Kidney tubule cell (primary cell): ENCODE measurements around the gene CYP2D6.
"Not testable (repeated sequence)": the region's sequence is repeated elsewhere in the genome, so short reads cannot be mapped to it uniquely, and the experiment has no call there.

Experiments used
- DNase-seq: peaks from one replicate; pipeline ENCODE4 v3.0.0-alpha.2; 2018; ENCODE audit warnings: low spot score

Gene CYP2D6

GRCh38 chr22:42158456-42159132 is 28.0 kb upstream of the CYP2D6 start:
- no peak for DNase-seq

- DNase-seq: no peak
Observed at GRCh38 chr22:42156598-42156997, 26.0 kb upstream of the CYP2D6 start.

DNA sequence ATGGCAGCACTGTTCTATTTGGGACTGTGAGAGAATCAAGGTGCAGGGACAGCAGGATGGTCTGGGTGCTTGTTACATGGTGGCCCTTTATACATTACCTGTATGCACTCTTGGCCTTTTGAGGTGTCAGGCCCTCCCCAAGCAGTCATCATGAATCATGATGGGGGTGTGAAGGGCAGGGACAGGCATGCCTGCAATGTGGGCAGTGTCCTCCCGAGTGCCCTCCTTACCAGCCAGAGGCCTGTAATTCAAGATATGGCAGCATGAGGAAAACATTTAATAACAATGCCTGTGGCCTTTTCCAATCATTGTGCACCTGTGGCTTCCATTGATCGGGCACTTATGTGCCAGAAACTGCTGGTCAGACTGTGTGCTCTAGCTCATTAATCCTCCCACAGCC is 25.5 kb upstream of the CYP2D6 start:
- peak; percentile 48 for DNase-seq

- no peak for DNase-seq
Observed at GRCh38 chr22:42155053-42155543, 24.5 kb upstream of the CYP2D6 start.

DNA sequence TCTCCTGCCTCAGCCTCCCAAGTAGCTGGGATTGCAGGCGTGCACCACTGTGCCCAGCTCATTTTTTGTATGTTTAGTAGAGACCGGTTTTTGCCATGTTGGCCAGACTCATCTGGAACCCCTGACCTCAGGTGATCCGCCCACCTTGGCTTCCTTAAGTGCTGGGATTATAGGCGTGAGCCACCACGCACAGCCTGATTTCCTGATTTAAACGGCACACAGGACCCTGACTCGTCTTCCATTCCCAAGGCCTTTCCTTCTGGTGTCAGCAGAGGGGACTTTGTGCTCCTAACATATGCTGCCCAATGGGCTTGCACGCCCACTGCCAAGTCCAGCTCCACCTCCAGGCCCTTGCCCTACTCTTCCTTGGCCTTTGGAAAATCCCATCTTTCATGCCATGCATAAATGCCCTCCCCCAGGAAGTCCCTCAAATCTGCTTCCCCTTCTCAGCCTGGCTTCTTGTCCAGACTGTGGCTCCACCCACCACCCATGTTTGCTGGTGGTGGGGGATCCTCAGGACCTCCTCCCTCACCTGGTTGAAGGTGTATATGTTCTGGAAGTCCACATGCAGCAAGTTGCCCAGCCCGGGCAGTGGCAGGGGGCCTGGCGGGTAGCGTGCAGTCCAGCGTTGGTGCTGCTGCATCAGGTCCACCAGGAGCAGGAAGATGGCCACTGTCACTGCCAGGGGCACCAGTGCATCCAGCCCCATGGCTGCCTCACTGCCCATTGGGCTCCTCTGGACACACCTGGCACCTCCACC is 23.9 kb upstream of the CYP2D6 start:
- no peak for DNase-seq

- DNase-seq: no peak
Observed at GRCh38 chr22:42152661-42153270, 22.2 kb upstream of the CYP2D6 start.

DNA sequence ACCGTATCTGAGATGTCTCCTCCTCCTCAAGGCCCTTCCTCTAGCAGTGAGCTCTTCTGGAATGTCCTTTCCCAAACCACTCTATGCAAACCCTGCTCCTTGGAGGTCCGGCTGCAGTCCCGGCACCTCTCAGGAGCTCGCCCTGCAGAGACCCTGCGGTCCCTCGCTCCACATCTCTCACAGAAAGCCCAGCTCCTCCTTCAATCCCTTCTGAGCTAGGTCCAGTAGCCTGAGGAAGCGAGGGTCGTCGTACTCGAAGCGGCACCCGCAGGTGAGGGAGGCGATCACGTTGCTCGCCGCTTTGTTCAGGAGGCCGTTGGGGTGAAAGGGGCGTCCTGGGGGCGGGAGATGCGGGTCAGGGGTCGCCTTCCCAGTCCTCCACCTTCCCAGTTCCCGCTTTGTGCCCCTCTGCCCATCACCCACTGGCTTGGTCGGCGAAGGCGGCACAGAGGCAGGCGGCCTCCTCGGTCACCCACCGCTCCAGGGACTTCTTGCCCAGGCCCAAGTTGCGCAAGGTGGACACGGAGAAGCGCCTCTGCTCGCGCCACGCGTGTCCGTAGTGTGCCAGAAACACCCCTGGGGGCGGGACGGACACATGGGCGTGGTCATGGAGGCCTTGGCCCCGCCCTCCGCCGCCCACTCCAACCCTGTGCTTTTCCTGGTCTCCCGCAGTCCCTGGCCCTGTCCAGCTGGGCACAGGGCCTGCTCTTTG is 21.5 kb upstream of the CYP2D6 start:
- DNase-seq: no peak

GRCh38 chr22:42150727-42151590 is 20.3 kb upstream of the CYP2D6 start:
- no peak for DNase-seq

DNA sequence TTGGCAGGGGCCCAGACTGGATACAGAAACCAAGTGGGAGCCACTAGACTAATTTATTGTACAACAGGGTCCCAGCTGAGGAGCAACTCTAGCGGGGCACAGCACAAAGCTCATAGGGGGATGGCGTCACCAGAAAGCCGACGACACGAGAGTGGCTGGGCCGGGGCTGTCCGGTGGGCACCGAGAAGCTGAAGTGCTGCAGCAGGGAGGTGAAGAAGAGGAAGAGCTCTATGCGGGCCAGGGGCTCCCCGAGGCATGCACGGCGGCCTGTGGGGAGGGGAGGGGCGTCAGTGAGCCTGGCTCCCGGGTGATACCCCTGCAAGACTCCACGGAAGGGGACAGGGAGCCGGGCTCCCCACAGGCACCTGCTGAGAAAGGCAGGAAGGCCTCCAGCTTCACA is 19.2 kb upstream of the CYP2D6 start:
- DNase-seq: not testable (repeated sequence)

- DNase-seq: no peak
Observed at GRCh38 chr22:42145175-42145574, 14.6 kb upstream of the CYP2D6 start.

DNA sequence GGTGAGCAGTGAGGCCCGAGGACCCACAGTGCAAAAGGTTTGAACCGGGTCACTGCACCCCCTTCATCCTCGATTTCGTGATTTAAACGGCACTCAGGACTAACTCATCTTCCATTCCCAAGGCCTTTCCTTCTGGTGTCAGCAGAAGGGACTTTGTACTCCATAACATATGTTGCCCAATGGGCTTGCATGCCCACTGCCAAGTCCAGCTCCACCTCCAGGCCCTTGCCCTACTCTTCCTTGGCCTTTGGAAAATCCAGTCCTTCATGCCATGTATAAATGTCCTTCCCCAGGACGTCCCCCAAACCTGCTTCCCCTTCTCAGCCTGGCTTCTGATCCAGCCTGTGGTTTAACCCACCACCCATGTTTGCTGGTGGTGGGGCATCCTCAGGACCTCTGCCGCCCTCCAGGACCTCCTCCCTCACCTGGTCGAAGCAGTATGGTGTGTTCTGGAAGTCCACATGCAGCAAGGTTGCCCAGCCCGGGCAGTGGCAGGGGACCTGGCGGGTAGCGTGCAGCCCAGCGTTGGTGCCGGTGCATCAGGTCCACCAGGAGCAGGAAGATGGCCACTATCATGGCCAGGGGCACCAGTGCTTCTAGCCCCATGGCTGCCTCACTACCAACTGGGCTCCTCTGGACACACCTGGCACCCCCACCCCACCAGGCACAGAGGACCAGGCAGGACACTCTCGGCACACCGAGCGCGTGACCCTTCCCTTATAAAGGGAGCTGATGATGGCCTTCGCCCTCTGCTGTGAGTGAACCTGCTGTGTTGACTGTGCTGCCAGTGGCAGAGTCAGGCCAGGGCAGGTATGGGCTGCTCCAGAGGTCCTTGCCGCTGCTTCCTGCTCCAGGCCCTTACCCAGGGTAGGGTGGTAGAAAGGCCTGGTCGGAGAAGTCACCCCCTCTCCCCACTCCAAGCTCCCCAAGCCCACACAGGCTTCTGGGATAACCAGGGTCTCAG is 13.5 kb upstream of the CYP2D6 start:
- DNase-seq: not testable (repeated sequence)

DNA sequence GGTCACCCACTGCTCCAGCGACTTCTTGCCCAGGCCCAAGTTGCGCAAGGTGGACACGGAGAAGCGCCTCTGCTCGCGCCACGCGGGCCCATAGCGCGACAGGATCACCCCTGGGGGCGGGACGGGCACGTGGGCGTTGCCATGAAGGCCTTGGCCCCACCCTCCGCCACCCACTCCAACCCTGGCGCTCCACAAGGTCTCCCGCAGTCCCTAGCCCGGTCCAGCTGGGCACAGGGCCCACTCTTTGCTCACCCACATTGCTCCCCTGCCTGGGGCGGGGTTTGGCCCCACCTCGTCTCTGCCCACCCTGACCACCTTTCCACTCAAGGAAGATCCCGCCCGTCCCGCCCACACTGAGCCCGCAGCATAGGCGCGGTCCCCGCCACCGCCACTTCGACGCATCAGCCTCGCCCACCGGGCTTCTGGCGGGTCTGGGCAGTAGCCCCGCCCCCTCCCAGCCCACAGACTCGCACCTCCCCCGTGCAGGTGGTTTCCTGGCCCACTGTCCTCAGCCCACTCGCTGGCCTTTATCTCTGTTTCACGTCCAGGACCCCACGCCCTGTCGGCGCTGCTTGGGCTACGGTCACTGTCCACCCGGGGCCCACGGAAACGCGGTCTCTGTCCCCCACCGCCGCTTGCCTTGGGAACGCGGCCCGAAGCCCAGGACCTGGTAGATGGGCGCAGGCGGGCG is 12.3 kb upstream of the CYP2D6 start:
- no peak for DNase-seq

DNA sequence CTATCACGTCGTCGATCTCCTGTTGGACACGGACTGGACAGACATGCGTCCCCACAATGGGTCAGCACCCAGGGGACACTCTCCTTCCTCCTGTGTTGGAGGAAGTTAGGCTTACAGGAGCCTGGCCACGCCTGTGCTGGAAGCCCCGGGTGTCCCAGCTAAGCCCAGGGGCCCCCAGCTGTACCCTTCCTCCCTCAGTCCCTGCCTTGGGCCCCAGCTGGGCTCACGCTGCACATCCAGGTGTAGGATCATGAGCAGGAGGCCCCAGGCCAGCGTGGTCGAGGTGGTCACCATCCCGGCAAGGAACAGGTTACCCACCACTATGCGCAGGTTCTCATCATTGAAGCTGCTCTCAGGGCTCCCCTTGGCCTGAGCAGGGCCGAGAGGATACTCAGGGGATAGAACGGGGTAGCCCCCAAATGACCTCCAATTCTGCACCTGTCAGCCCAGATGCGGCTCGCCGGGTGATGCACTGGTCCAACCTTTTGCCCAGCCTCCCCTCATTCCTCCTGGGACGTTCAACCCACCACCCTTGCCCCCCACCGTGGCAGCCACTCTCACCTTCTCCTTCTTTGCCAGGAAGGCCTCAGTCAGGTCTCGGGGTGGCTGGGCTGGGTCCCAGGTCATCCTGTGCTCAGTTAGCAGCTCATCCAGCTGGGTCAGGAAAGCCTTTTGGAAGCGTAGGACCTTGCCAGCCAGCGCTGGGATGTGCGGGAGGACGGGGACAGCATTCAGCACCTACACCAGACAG is 10.9 kb upstream of the CYP2D6 start:
- DNase-seq: not testable (repeated sequence)

DNA sequence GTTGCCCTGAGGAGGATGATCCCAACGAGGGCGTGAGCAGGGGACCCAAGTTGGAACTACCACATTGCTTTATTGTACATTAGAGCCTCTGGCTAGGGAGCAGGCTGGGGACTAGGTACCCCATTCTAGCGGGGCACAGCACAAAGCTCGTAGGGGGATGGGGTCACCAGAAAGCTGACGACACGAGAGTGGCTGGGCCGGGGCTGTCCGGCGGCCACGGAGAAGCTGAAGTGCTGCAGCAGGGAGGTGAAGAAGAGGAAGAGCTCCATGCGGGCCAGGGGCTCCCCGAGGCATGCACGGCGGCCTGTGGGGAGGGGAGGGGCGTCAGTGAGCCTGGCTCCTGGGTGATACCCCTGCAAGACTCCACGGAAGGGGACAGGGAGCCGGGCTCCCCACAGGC is 9.5 kb upstream of the CYP2D6 start:
- not testable (repeated sequence) for DNase-seq

DNA sequence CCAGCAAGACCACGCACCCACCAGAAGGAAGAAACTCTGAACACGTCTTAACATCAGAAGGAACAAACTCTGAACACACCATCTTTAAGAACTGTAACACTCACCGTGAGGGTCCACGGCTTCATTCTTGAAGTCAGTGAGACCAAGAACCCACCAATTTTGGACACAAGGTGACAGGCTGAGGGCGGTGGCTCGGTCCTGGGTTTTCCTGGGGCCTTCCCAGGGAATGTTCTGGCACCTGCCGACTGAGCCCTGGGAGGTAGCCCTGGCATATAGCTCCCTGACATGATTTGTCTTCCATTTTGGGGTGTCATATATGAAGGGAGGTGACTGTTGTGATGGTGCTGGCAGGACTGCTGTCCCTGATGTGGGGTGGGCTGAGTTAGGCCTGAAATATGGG is 8.9 kb upstream of the CYP2D6 start:
- DNase-seq: not testable (repeated sequence)

GRCh38 chr22:42138972-42139371 is 8.4 kb upstream of the CYP2D6 start:
- no peak for DNase-seq

GRCh38 chr22:42138122-42138770 is 7.6 kb upstream of the CYP2D6 start:
- DNase-seq: no peak

GRCh38 chr22:42135688-42136087 is 5.1 kb upstream of the CYP2D6 start:
- DNase-seq: not testable (repeated sequence)
